IMR-90 (cell line): ENCODE results near the gene RSU1. TPM values are rescaled to one million over a fixed set of nuclear protein-coding genes. Genes with fewer than 3 reads are reported as not detected.

Experiments
- ATAC-seq: fragments of 200-7000 bp; cut with Tn5 transposase; 2 replicates; pipeline ENCODE4 v1.9.1; 2020; ENCODE audit warnings: low read depth, mild to moderate bottlenecking, moderate library complexity
- BruUV-seq: library from RNA; stranded (reverse); fragments of 400-500 nt; replicated peaks from 2 replicates; lab custom pipeline; 2021; lab: Mats Ljungman, UMichigan
- CTCF ChIA-PET: fragments of 300-600 bp; formaldehyde crosslinking; extraction: SDS; loops from one replicate; lab custom pipeline; 2021; ENCODE audit warnings: antibody characterized with exemption; lab: Yijun Ruan, JAX
- POLR2A ChIA-PET: fragments of 300-600 bp; sonication (Branson Sonifier 250); formaldehyde crosslinking; loops from one replicate; lab custom pipeline; 2022; ENCODE audit warnings: antibody characterized with exemption; ENCODE audit not compliant: unreplicated experiment; lab: Charles Lee
- DNase-seq: peaks from one replicate; pipeline ENCODE4 v3.0.0; 2013
- H2AFZ ChIP-seq: replicated peaks from 2 replicates; pipeline ENCODE3; 2013; ENCODE audit warnings: low read length, mild to moderate bottlenecking; ENCODE audit not compliant: poor library complexity
- H2AK5ac ChIP-seq: 2 replicates; pipeline ENCODE4 v1.6.1; 2013; ENCODE audit warnings: low read depth, low read length, inconsistent platforms
- H2AK9ac ChIP-seq: replicated peaks from 2 replicates; pipeline ENCODE3; 2013; ENCODE audit warnings: mild to moderate bottlenecking, low read depth, low read length, moderate library complexity; ENCODE audit not compliant: poor library complexity
- H2BK120ac ChIP-seq: 2 replicates; pipeline ENCODE4 v1.6.1; 2013; ENCODE audit warnings: low read depth, low read length, inconsistent platforms
- H2BK15ac ChIP-seq: 3 replicates; pipeline ENCODE4 v1.6.1; 2013; ENCODE audit warnings: low read depth, low read length, inconsistent platforms
- H2BK20ac ChIP-seq: 2 replicates; pipeline ENCODE4 v1.6.1; 2013; ENCODE audit warnings: low read depth, mild to moderate bottlenecking, inconsistent platforms, low read length, moderate library complexity
- H2BK5ac ChIP-seq: 2 replicates; pipeline ENCODE4 v1.6.1; 2013; ENCODE audit warnings: mild to moderate bottlenecking, low read depth, low read length, inconsistent platforms; ENCODE audit not compliant: poor library complexity, severe bottlenecking
- H3K14ac ChIP-seq: replicated peaks from 2 replicates; pipeline ENCODE4 v1.6.1; 2013; ENCODE audit warnings: low read depth, low read length, inconsistent platforms
- H3K18ac ChIP-seq: 2 replicates; pipeline ENCODE4 v1.6.1; 2013; ENCODE audit warnings: low read depth, low read length, control low read depth
- H3K23ac ChIP-seq: 2 replicates; pipeline ENCODE4 v1.6.1; 2013; ENCODE audit warnings: low read depth, low read length, inconsistent platforms
- H3K27ac ChIP-seq: 2 replicates; pipeline ENCODE4 v1.5.1; 2013; ENCODE audit warnings: mild to moderate bottlenecking, control low read depth, low read length; ENCODE audit not compliant: insufficient read depth
- H3K27me3 ChIP-seq: 2 replicates; pipeline ENCODE4 v1.6.1; 2013; ENCODE audit warnings: low read length; ENCODE audit not compliant: control insufficient read depth, insufficient read depth
- H3K36me3 ChIP-seq: 2 replicates; pipeline ENCODE4 v1.6.1; 2013; ENCODE audit warnings: low read length, mixed read lengths; ENCODE audit not compliant: control insufficient read depth, insufficient read depth
- H3K4ac ChIP-seq: 2 replicates; pipeline ENCODE4 v1.6.1; 2013; ENCODE audit warnings: low read depth, low read length, inconsistent platforms
- H3K4me1 ChIP-seq: 2 replicates; pipeline ENCODE4 v1.6.1; 2013; ENCODE audit warnings: low read length, mixed read lengths; ENCODE audit not compliant: control insufficient read depth, insufficient read depth
- H3K4me2 ChIP-seq: 2 replicates; pipeline ENCODE4 v1.6.1; 2013; ENCODE audit warnings: low read depth, mild to moderate bottlenecking, control low read depth, low read length, moderate library complexity
- H3K4me3 ChIP-seq: 2 replicates; pipeline ENCODE4 v1.5.1; 2013; ENCODE audit warnings: low read depth, mild to moderate bottlenecking, control low read depth, low read length, moderate library complexity; ENCODE audit not compliant: insufficient read depth
- H3K56ac ChIP-seq: 2 replicates; pipeline ENCODE4 v1.6.1; 2013; ENCODE audit warnings: low read length, inconsistent platforms; ENCODE audit not compliant: insufficient read depth; ENCODE audit errors: extremely low read depth
- H3K79me1 ChIP-seq, 2 experiments: 2 replicates each; pipeline ENCODE4 v1.6.1; 2013; ENCODE audit warnings: low read length in 2 of 2, inconsistent platforms in 1 of 2, low read depth in 1 of 2
- H3K9ac ChIP-seq: 2 replicates; pipeline ENCODE4 v1.6.1; 2013; ENCODE audit warnings: low read depth, low read length, control low read depth
- H3K9me1 ChIP-seq: 2 replicates; pipeline ENCODE4 v1.6.1; 2013; ENCODE audit warnings: low read length, inconsistent platforms; ENCODE audit not compliant: insufficient read depth
- H3K9me3 ChIP-seq: 2 replicates; pipeline ENCODE4 v1.6.1; 2013; ENCODE audit warnings: low read length; ENCODE audit not compliant: control insufficient read depth, insufficient read depth
- H4K20me1 ChIP-seq: 2 replicates; pipeline ENCODE4 v1.6.1; 2013; ENCODE audit warnings: low read length, inconsistent platforms; ENCODE audit not compliant: insufficient read depth
- H4K5ac ChIP-seq: 2 replicates; pipeline ENCODE4 v1.6.1; 2013; ENCODE audit warnings: mild to moderate bottlenecking, low read depth, low read length, control low read depth
- H4K8ac ChIP-seq, 2 experiments: 2 replicates each; pipeline ENCODE4 v1.6.1; 2013; ENCODE audit warnings: low read depth in 2 of 2, low read length in 2 of 2, control low read depth in 1 of 2, inconsistent platforms in 1 of 2
- H4K91ac ChIP-seq: 2 replicates; pipeline ENCODE4 v1.6.1; 2013; ENCODE audit warnings: low read depth, low read length, inconsistent platforms; ENCODE audit not compliant: insufficient read depth
- CEBPB ChIP-seq: IDR thresholded peaks from 2 replicates; pipeline ENCODE4 v1.6.1; 2012; ENCODE audit warnings: low read depth, low read length, improper control_type of control experiment
- CHD1 ChIP-seq: IDR thresholded peaks from 2 replicates; pipeline ENCODE4 v1.6.1; 2012; ENCODE audit warnings: low read depth, low read length, improper control_type of control experiment
- MAFK ChIP-seq: IDR thresholded peaks from 2 replicates; pipeline ENCODE4 v1.6.1; 2012; ENCODE audit warnings: low read depth, low read length, improper control_type of control experiment
- MAZ ChIP-seq: IDR thresholded peaks from 2 replicates; pipeline ENCODE4 v1.6.1; 2012; ENCODE audit warnings: low read depth, mild to moderate bottlenecking, low read length, improper control_type of control experiment, moderate library complexity, borderline replicate concordance
- MXI1 ChIP-seq: IDR thresholded peaks from 2 replicates; pipeline ENCODE4 v1.6.1; 2012; ENCODE audit warnings: low read depth, mild to moderate bottlenecking, low read length, moderate library complexity, borderline replicate concordance
- NFE2L2 ChIP-seq: fragments of 150-350 bp; IDR thresholded peaks from 2 replicates; pipeline ENCODE4 v1.6.1; 2016; ENCODE audit warnings: low read depth, mild to moderate bottlenecking, low read length
- RAD21 ChIP-seq: IDR thresholded peaks from 2 replicates; pipeline ENCODE4 v1.6.1; 2012; ENCODE audit warnings: low read length, improper control_type of control experiment
- RCOR1 ChIP-seq: IDR thresholded peaks from 2 replicates; pipeline ENCODE4 v1.6.1; 2012; ENCODE audit warnings: mild to moderate bottlenecking, low read length, improper control_type of control experiment; ENCODE audit not compliant: insufficient replicate concordance
- WGBS, 2 experiments: methylation state at CpG; one replicate each; pipeline versions ENCODE4 v1.1.5 to v1.1.7; 2013; ENCODE audit warnings: missing lambda C conversion rate in 2 of 2; ENCODE audit not compliant: insufficient read length in 1 of 2; ENCODE audit errors: extremely low coverage in 2 of 2; 5-methylcytosine and 5-hydroxymethylcytosine counted together
- dilution Hi-C: fragments of 300-500 bp; cut with HindIII; formaldehyde crosslinking; loops from one replicate; pipeline ENCODE4 v1.14.3; 2018; ENCODE audit warnings: low sequenced_read_pairs; ENCODE audit not compliant: unreplicated experiment
- in situ Hi-C: fragments of 300-500 bp; cut with MboI; formaldehyde crosslinking; loops from 3 replicates; pipeline ENCODE4 v1.14.3; 2019; ENCODE audit warnings: low sequenced_read_pairs, inconsistent platforms, mixed read lengths
- intact Hi-C: fragments of 100-400 bp; cut with micrococcal nuclease; formaldehyde crosslinking; loops from 2 replicates; pipeline ENCODE4 v1.10.0; 2022
- polyA plus RNA-seq, 3 experiments: library from polyadenylated mRNA; depleted of rRNA; stranded (reverse); fragments of >200 nt; gene quantifications; 2 replicates each; pipeline ENCODE4 v1.2.3, GENCODE V29; 2012; ENCODE audit warnings: low replicate concordance in 1 of 3
- total RNA-seq: library from RNA; depleted of rRNA; stranded (reverse); fragments of >200 nt; gene quantifications from 2 replicates; pipeline ENCODE4 v1.2.3, GENCODE V29; 2012
- TF ChIP-seq, protein P1 (sequence below): fragments of 150-350 bp; IDR thresholded peaks from 2 replicates; pipeline ENCODE4 v1.6.1; 2017; ENCODE audit warnings: mild to moderate bottlenecking, antibody characterized with exemption, low read length, low read depth
- TF ChIP-seq, protein P2 (sequence below): conservative IDR thresholded peaks from 2 replicates; pipeline ENCODE4 v1.5.1; 2012; ENCODE audit warnings: mild to moderate bottlenecking, low read depth, low read length, improper control_type of control experiment

RSU1 gene
- total and polyA plus RNA-seq, 2 of the 4 experiments (the other 2 are of a cell fraction): 134 to 148 TPM

DNA sequence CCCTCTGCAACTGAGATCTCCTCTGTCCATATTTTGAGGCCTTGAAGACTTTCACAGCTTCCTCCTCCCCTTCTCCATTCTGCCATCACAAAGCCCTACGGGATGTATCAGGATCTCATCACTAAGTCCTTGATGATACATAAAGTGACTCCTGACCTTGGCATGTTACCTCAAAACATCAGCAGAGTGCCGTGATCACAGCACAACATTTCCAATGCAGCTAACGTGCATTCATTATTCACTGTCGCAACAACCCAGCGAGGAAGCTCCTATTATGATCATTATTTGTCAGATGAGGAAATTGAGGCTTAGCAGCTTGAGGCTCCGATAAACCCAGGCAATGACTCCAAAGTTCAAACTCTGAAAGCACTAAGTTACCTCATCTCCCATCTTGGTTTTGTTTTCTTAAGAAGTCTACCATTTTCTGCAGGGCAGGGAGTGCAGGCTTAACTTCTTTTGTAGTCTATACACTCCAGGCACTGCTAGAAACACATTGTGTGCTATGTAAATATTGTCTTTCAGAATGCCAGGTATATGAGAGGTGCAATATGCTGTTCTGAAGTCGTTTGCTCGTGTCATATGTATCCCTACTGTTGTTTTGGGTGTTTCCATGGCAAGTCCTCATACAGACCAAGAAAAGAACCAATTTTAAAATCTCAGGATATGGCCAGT is 215.0 kb downstream of the RSU1 start:
- H2AK9ac ChIP-seq: no peak overlapping the region
- CTCF ChIA-PET: no interaction called here
- H3K14ac ChIP-seq: no peak overlapping the region
- no peak for ATAC-seq
- no peak overlapping the region for H2BK120ac ChIP-seq
- no peaks in the 10 kb centered on the region for H3K27me3 ChIP-seq
- TF ChIP-seq MXI1: no peak
- TF ChIP-seq MAFK: no peak
- no peak for TF ChIP-seq CHD1
- TF ChIP-seq RAD21: no peak
- TF ChIP-seq, protein P1, sequence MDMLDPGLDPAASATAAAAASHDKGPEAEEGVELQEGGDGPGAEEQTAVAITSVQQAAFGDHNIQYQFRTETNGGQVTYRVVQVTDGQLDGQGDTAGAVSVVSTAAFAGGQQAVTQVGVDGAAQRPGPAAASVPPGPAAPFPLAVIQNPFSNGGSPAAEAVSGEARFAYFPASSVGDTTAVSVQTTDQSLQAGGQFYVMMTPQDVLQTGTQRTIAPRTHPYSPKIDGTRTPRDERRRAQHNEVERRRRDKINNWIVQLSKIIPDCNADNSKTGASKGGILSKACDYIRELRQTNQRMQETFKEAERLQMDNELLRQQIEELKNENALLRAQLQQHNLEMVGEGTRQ: no peak
- TF ChIP-seq NFE2L2: no peak
- TF ChIP-seq RCOR1: no peak
- TF ChIP-seq, protein P2, sequence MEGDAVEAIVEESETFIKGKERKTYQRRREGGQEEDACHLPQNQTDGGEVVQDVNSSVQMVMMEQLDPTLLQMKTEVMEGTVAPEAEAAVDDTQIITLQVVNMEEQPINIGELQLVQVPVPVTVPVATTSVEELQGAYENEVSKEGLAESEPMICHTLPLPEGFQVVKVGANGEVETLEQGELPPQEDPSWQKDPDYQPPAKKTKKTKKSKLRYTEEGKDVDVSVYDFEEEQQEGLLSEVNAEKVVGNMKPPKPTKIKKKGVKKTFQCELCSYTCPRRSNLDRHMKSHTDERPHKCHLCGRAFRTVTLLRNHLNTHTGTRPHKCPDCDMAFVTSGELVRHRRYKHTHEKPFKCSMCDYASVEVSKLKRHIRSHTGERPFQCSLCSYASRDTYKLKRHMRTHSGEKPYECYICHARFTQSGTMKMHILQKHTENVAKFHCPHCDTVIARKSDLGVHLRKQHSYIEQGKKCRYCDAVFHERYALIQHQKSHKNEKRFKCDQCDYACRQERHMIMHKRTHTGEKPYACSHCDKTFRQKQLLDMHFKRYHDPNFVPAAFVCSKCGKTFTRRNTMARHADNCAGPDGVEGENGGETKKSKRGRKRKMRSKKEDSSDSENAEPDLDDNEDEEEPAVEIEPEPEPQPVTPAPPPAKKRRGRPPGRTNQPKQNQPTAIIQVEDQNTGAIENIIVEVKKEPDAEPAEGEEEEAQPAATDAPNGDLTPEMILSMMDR: no peak
- TF ChIP-seq CEBPB: no peak
- no peak for TF ChIP-seq MAZ
- no peak overlapping the region for H3K27ac ChIP-seq
- H3K4ac ChIP-seq: no peak overlapping the region
- in situ Hi-C loops (no loop called here), intact Hi-C loops (no loop called here), dilution Hi-C loops (no loop called here)
- no peak overlapping the region for H2BK15ac ChIP-seq
- peaks cover 11% of the 10 kb centered on the region; the same call in 1 of the 2 replicates for H3K9me1 ChIP-seq
- H2BK5ac ChIP-seq: no peak overlapping the region
- H3K9ac ChIP-seq: no peak overlapping the region
- H3K4me2 ChIP-seq: no peak overlapping the region
- H2AK5ac ChIP-seq: no peak overlapping the region
- H3K4me1 ChIP-seq: no peaks in the 10 kb centered on the region
- H4K91ac ChIP-seq: no peak overlapping the region
- no peak overlapping the region for H3K18ac ChIP-seq
- POLR2A ChIA-PET: no interaction called here
- no peak for DNase-seq
- H3K36me3 ChIP-seq: peaks cover 1% of the 10 kb centered on the region; the same call in 1 of the 2 replicates
- H3K79me1 ChIP-seq: peaks cover 0 to 21% of the 10 kb centered on the region in 2 experiments; a peak in 2 of 4 replicates
- BruUV-seq: no TSS peak
- no peaks in the 10 kb centered on the region for H3K9me3 ChIP-seq
- H3K56ac ChIP-seq: no peak overlapping the region
- WGBS, 2 experiments: 100% methylated on average over 1 of the region's 8 CpGs; no CpG with 5 or more reads in 1 of the 2 experiments
- no peaks in the 10 kb centered on the region; the same call in 1 of the 2 replicates for H4K20me1 ChIP-seq
- H4K5ac ChIP-seq: no peak overlapping the region
- no peak overlapping the region for H2BK20ac ChIP-seq
- no peak overlapping the region for H3K23ac ChIP-seq
- no peak overlapping the region for H2AFZ ChIP-seq
- H3K4me3 ChIP-seq: no peak overlapping the region
- H4K8ac ChIP-seq: no peak overlapping the region
